HepG2 (cell line): ENCODE data around the gene DIS3L2. TPM values are rescaled to one million over a fixed set of nuclear protein-coding genes. Genes with fewer than 3 reads are reported as not detected.

Source experiments
- ATAC-seq: fragments of 200-7000 bp; cut with Tn5 transposase; 3 replicates; pipeline ENCODE4 v1.9.1; 2020; ENCODE audit warnings: mild to moderate bottlenecking, moderate library complexity
- BruUV-seq: library from RNA; stranded (reverse); fragments of 400-500 nt; replicated peaks from 2 replicates; lab custom pipeline; 2021; lab: Mats Ljungman, UMichigan
- CTCF ChIA-PET: fragments of 300-600 bp; formaldehyde crosslinking; extraction: SDS; loops from one replicate; lab custom pipeline; 2021; ENCODE audit warnings: low total read pairs, inconsistent platforms, low intra/inter-chr PET ratio; lab: Yijun Ruan, JAX
- POLR2A ChIA-PET: fragments of 350-600 bp; sonication (Branson Sonifier 250); formaldehyde crosslinking; loops from one replicate; lab custom pipeline; 2020; ENCODE audit warnings: antibody characterized with exemption, inconsistent platforms; lab: Yijun Ruan, JAX
- DNase-seq: peaks from one replicate; pipeline ENCODE4 v3.0.0-alpha.2; 2015; ENCODE audit warnings: low spot score
- FAIRE-seq: peaks from 3 replicates; lab custom pipeline; 2011; peaks lifted over from hg19 to GRCh38; lab: Jason Lieb, UNC
- H2AFZ ChIP-seq: one replicate; pipeline ENCODE4 v1.6.1; 2011; ENCODE audit warnings: low read length, inconsistent platforms
- H3K27ac ChIP-seq: fragments of 300-600 bp; 3 replicates; pipeline ENCODE4 v1.8.0; 2011; ENCODE audit warnings: mixed run types, mild to moderate bottlenecking, mixed read lengths, low read length, inconsistent platforms; ENCODE audit not compliant: insufficient read depth; ENCODE audit errors: extremely low read length
- H3K27me3 ChIP-seq, 2 experiments: fragments of 200-600 bp in 1 of 2; 2 replicates in 1 of 2; 3 replicates in 1 of 2; pipeline versions ENCODE4 v1.6.0 to v1.8.0; 2011; ENCODE audit warnings: low read length in 2 of 2, mild to moderate bottlenecking in 2 of 2, moderate library complexity in 2 of 2, inconsistent platforms in 1 of 2; ENCODE audit not compliant: insufficient read depth in 2 of 2, control insufficient read depth in 1 of 2
- H3K36me3 ChIP-seq, 2 experiments: fragments of 200-600 bp in 1 of 2; replicated peaks in 1 of 2; 2 replicates in 1 of 2; 3 replicates in 1 of 2; pipeline versions ENCODE4 v1.5.1 to v1.8.0; 2011; ENCODE audit warnings: low read length in 2 of 2, inconsistent platforms in 1 of 2; ENCODE audit not compliant: insufficient read depth in 2 of 2, control insufficient read depth in 1 of 2
- H3K4me1 ChIP-seq: 2 replicates; pipeline ENCODE4 v1.5.1; 2012; ENCODE audit warnings: low read length, inconsistent platforms; ENCODE audit not compliant: insufficient read depth
- H3K4me2 ChIP-seq: 2 replicates; pipeline ENCODE4 v1.6.0; 2011; ENCODE audit warnings: low read depth, low read length, inconsistent platforms
- H3K4me3 ChIP-seq, 3 experiments: fragments of 200-600 bp in 1 of 3; sonication (generic), shearing (Covaris generic) in 1 of 3; replicated peaks in 1 of 3; 2 replicates each; pipeline ENCODE4 v1.5.1; 2011 to 2016; ENCODE audit warnings: low read length in 3 of 3, inconsistent platforms in 2 of 3, low read depth in 2 of 3, mild to moderate bottlenecking in 2 of 3, control low read depth in 1 of 3, mixed read lengths in 1 of 3; ENCODE audit not compliant: insufficient read depth in 1 of 3
- H3K79me2 ChIP-seq: one replicate; pipeline ENCODE4 v1.6.1; 2011; ENCODE audit warnings: low read length, inconsistent platforms; ENCODE audit not compliant: insufficient read depth
- H3K9ac ChIP-seq: 2 replicates; pipeline ENCODE4 v1.6.0; 2011; ENCODE audit warnings: mild to moderate bottlenecking, low read depth, low read length, inconsistent platforms; ENCODE audit not compliant: insufficient read depth
- H3K9me3 ChIP-seq: 2 replicates; pipeline ENCODE4 v1.5.1; 2012; ENCODE audit warnings: mild to moderate bottlenecking, low read length
- H4K20me1 ChIP-seq: 2 replicates; pipeline ENCODE4 v1.6.0; 2011; ENCODE audit warnings: inconsistent platforms, mild to moderate bottlenecking, low read length, moderate library complexity; ENCODE audit not compliant: insufficient read depth
- HNRNPUL1 ChIP-seq: fragments of 200-400 bp; formaldehyde crosslinking; IDR thresholded peaks from 2 replicates; pipeline ENCODE4 v1.6.1; 2017; ENCODE audit warnings: low read depth, mild to moderate bottlenecking, low read length, moderate library complexity
- NRL ChIP-seq: sonication (generic); formaldehyde crosslinking; IDR thresholded peaks from 2 replicates; pipeline ENCODE4 v1.5.0; 2020; ENCODE audit warnings: missing genetic modification reagents, mild to moderate bottlenecking, moderate library complexity, borderline replicate concordance
- SALL1 ChIP-seq: sonication (generic); formaldehyde crosslinking; IDR thresholded peaks from 2 replicates; pipeline ENCODE4 v1.8.0; 2022; ENCODE audit warnings: mild to moderate bottlenecking, missing genetic modification reagents
- ZEB1 ChIP-seq: IDR thresholded peaks from 2 replicates; pipeline ENCODE4 v1.6.1; 2012; ENCODE audit warnings: mild to moderate bottlenecking, low read depth, inconsistent platforms; ENCODE audit not compliant: insufficient replicate concordance
- ZNF251 ChIP-seq: sonication (generic); formaldehyde crosslinking; IDR thresholded peaks from 2 replicates; pipeline ENCODE4 v1.9.0; 2021; ENCODE audit warnings: mild to moderate bottlenecking, missing genetic modification reagents
- ZNF354B ChIP-seq: sonication (generic); formaldehyde crosslinking; IDR thresholded peaks from 2 replicates; pipeline ENCODE4 v1.8.0; 2022; ENCODE audit warnings: mild to moderate bottlenecking, missing genetic modification reagents
- ZNF44 ChIP-seq: sonication (generic); formaldehyde crosslinking; IDR thresholded peaks from 2 replicates; pipeline ENCODE4 v1.5.1; 2020; ENCODE audit warnings: mild to moderate bottlenecking, missing genetic modification reagents
- WGBS: methylation state at CpG from one replicate; pipeline ENCODE4 v1.1.6; 2017; ENCODE audit warnings: low lambda C conversion rate; 5-methylcytosine and 5-hydroxymethylcytosine counted together
- in situ Hi-C: cut with HindIII; loops from 2 replicates; pipeline ENCODE4 v1.10.0; 2017; ENCODE audit warnings: low pct_unique_long_range_greater_than_20kb; ENCODE audit not compliant: extremely low pct_ligation_motif_present
- intact Hi-C: fragments of 100-400 bp; cut with micrococcal nuclease; formaldehyde crosslinking; loops from one replicate; pipeline ENCODE4 v1.10.0; 2022; ENCODE audit not compliant: unreplicated experiment
- polyA plus RNA-seq, 8 experiments: library from polyadenylated mRNA; depleted of rRNA in 3 of 8; stranded (reverse) in 7 of 8; unstranded in 1 of 8; fragments of >200 nt; fragmentation: Illumina TruSeq in 4 of 8; extraction: Trizol in 4 of 8; gene quantifications; 2 replicates each; pipeline versions ENCODE4 v1.2.1 to v1.2.3, GENCODE V29; 2011 to 2016; ENCODE audit warnings: low read depth in 4 of 8, missing spikeins in 1 of 8, mixed read lengths in 1 of 8; ENCODE audit not compliant: insufficient read depth in 1 of 8
- total RNA-seq, 5 experiments: library from RNA; depleted of rRNA; stranded (reverse); fragments of >200 nt; fragmentation: Illumina TruSeq; extraction: Trizol; gene quantifications; 2 replicates each; pipeline ENCODE4 v1.2.3, GENCODE V29; 2016; ENCODE audit warnings: low read depth in 1 of 5
- TF ChIP-seq, protein P1 (sequence below): sonication (generic); formaldehyde crosslinking; IDR thresholded peaks from 2 replicates; pipeline ENCODE4 v1.5.0; 2020; ENCODE audit warnings: mild to moderate bottlenecking, missing genetic modification reagents, borderline replicate concordance

Gene DIS3L2
- total and polyA plus RNA-seq, 2 of the 13 experiments (the other 11 are each of a cell fraction or from before 2014, with no cell fraction given), result 7.0 to 23.9 TPM

- H3K4me1 ChIP-seq, result peaks cover 27% of the 10 kb centered on the region
- H4K20me1 ChIP-seq, result no peaks in the 10 kb centered on the region
- no peak overlapping the region for H2AFZ ChIP-seq
- ChIA-PET POLR2A (no interaction called here), CTCF (no interaction called here)
- 2% methylated on average over 1 of the region's 1 CpG for WGBS
- in situ Hi-C loops, result no loop called here
- FAIRE-seq (no peak), ATAC-seq (no peak), DNase-seq (no peak)
- H3K9me3 ChIP-seq, result no peaks in the 10 kb centered on the region
- H3K36me3 ChIP-seq, result no peaks in the 10 kb centered on the region
- H3K4me3 ChIP-seq, result no peak overlapping the region
- TF ChIP-seq HNRNPUL1 (no peak), ZNF354B (no peak), NRL (no peak), ZNF44 (CRISPR knock-in tag) (no peak), SALL1 (no peak), ZNF251 (CRISPR knock-in tag) (no peak), ZEB1 (no peak)
- TF ChIP-seq, protein P1, sequence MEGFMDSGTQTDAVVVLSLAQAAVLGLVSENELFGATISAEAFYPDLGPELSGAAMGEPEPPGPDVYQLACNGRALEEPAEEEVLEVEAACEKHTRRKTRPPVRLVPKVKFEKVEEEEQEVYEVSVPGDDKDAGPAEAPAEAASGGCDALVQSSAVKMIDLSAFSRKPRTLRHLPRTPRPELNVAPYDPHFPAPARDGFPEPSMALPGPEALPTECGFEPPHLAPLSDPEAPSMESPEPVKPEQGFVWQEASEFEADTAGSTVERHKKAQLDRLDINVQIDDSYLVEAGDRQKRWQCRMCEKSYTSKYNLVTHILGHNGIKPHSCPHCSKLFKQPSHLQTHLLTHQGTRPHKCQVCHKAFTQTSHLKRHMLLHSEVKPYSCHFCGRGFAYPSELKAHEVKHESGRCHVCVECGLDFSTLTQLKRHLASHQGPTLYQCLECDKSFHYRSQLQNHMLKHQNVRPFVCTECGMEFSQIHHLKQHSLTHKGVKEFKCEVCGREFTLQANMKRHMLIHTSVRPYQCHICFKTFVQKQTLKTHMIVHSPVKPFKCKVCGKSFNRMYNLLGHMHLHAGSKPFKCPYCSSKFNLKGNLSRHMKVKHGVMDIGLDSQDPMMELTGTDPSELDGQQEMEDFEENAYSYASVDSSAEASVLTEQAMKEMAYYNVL (CRISPR knock-in tag), result no peak
- peaks cover 2 to 40% of the 10 kb centered on the region in 2 experiments; a peak in 4 of 5 replicates for H3K27me3 ChIP-seq
- no peak overlapping the region for H3K4me2 ChIP-seq
- H3K27ac ChIP-seq, result no peak overlapping the region
- no peak overlapping the region for H3K9ac ChIP-seq
- BruUV-seq, result no TSS peak
- intact Hi-C loops, result no loop called here
- H3K79me2 ChIP-seq, result no peaks in the 10 kb centered on the region
These were observed 25.7 kb upstream of the DIS3L2 start for GRCh38 chr2:231935815-231936214.
